ENCODE data around the gene NLK. TPM values are rescaled to one million over a fixed set of nuclear protein-coding genes. Genes with fewer than 3 reads are reported as not detected.

Gene NLK
- total and polyA plus RNA-seq, 2 of the 13 experiments (the other 11 are each of a cell fraction or from before 2014, with no cell fraction given) = 13.4 to 14.6 TPM

- POLR2A ChIA-PET = no interaction called here
Observed at GRCh38 chr17:28159004-28159403, 116.5 kb downstream of the NLK start.

GRCh38 chr17:28159924-28160323 is 117.4 kb downstream of the NLK start:
- no peak for TF ChIP-seq SYNCRIP (IDR thresholded peaks at IDR 0.05; ENCODE audit: insufficient read depth, low read depth, low read length)
- no peak for TF ChIP-seq GFI1 (CRISPR knock-in tag; IDR thresholded peaks at IDR 0.05; ENCODE audit: borderline replicate concordance)
- no peak for TF ChIP-seq NBN (conservative IDR thresholded peaks at IDR 0.05)
- no peak for TF ChIP-seq ZNF660 (CRISPR knock-in tag; IDR thresholded peaks at IDR 0.05; ENCODE audit: borderline replicate concordance, low read depth)
- FAIRE-seq = no peak
- H4K20me1 ChIP-seq (ENCODE audit: insufficient read depth, low read length) = no peaks in the 10 kb centered on the region
- peaks cover 5% of the 10 kb centered on the region; the same call in 1 of the 2 replicates for H3K4me1 ChIP-seq (ENCODE audit: insufficient read depth, low read length)
- no peaks in the 10 kb centered on the region; a peak in 1 of 5 replicates for H3K27me3 ChIP-seq (ENCODE audit: control insufficient read depth in 1 of 2, insufficient read depth in 2 of 2, low read length in 2 of 2)
- H3K4me2 ChIP-seq (ENCODE audit: low read depth, low read length) = no peak overlapping the region
- in situ Hi-C loops (cut with HindIII; ENCODE audit: extremely low pct_ligation_motif_present, low pct_unique_long_range_greater_than_20kb) (no loop called here), intact Hi-C loops (cut with micrococcal nuclease; ENCODE audit: unreplicated experiment) (no loop called here)
- DNase-seq (ENCODE audit: low spot score) = no peak
- ChIA-PET POLR2A (no interaction called here), CTCF (ENCODE audit: low intra/inter-chr PET ratio, low total read pairs) (no interaction called here)
- no peaks in the 10 kb centered on the region for H3K36me3 ChIP-seq (replicated peaks in 1 of 2; ENCODE audit: control insufficient read depth in 1 of 2, insufficient read depth in 2 of 2, low read length in 2 of 2)
- no peak overlapping the region for H2AFZ ChIP-seq (ENCODE audit: low read length)
- H3K79me2 ChIP-seq (ENCODE audit: insufficient read depth, low read length) = no peaks in the 10 kb centered on the region
- H3K4me3 ChIP-seq (replicated peaks in 1 of 3; ENCODE audit: insufficient read depth in 1 of 3, low read depth in 2 of 3, low read length in 3 of 3) = no peak overlapping the region
- WGBS (ENCODE audit: low lambda C conversion rate) = 94% methylated on average over 5 of the region's 5 CpGs
- H3K9ac ChIP-seq (ENCODE audit: insufficient read depth, low read depth, low read length) = no peak overlapping the region
- ATAC-seq = no peak
- BruUV-seq (replicated peaks) = no TSS peak
- H3K9me3 ChIP-seq (ENCODE audit: low read length) = no peaks in the 10 kb centered on the region
- H3K27ac ChIP-seq (ENCODE audit: extremely low read length, insufficient read depth, low read length) = no peak overlapping the region

More at GRCh38 chr17:28159004-28159403, 116.5 kb downstream of the NLK start:
- no peak overlapping the region for H3K4me3 ChIP-seq (replicated peaks in 1 of 3; ENCODE audit: insufficient read depth in 1 of 3, low read depth in 2 of 3, low read length in 3 of 3)
- FAIRE-seq (no peak), ATAC-seq (no peak), DNase-seq (ENCODE audit: low spot score) (no peak)
- in situ Hi-C loops (cut with HindIII; ENCODE audit: extremely low pct_ligation_motif_present, low pct_unique_long_range_greater_than_20kb) = no loop called here
- no peak overlapping the region for H3K9ac ChIP-seq (ENCODE audit: insufficient read depth, low read depth, low read length)
- no peak overlapping the region for H2AFZ ChIP-seq (ENCODE audit: low read length)
- no peaks in the 10 kb centered on the region; a peak in 1 of 5 replicates for H3K27me3 ChIP-seq (ENCODE audit: control insufficient read depth in 1 of 2, insufficient read depth in 2 of 2, low read length in 2 of 2)
- intact Hi-C loops (cut with micrococcal nuclease; ENCODE audit: unreplicated experiment) = no loop called here
- no peak overlapping the region for H3K27ac ChIP-seq (ENCODE audit: extremely low read length, insufficient read depth, low read length)
- H3K9me3 ChIP-seq (ENCODE audit: low read length) = no peaks in the 10 kb centered on the region
- WGBS (ENCODE audit: low lambda C conversion rate) = 97% methylated on average over 1 of the region's 1 CpG
- CTCF ChIA-PET (ENCODE audit: low intra/inter-chr PET ratio, low total read pairs) = no interaction called here
- H3K4me1 ChIP-seq (ENCODE audit: insufficient read depth, low read length) = peaks cover 5% of the 10 kb centered on the region; the same call in 1 of the 2 replicates
- no peaks in the 10 kb centered on the region for H3K79me2 ChIP-seq (ENCODE audit: insufficient read depth, low read length)
- TF ChIP-seq ZNF275 (CRISPR knock-in tag; IDR thresholded peaks at IDR 0.05; ENCODE audit: borderline replicate concordance) = no peak
- no peak for TF ChIP-seq ZNF460 (CRISPR knock-in tag; IDR thresholded peaks at IDR 0.05; ENCODE audit: borderline replicate concordance)
- TF ChIP-seq ASH2L (IDR thresholded peaks at IDR 0.05; ENCODE audit: insufficient read length, low read depth, low read length) = no peak
- TF ChIP-seq ZNF652 (CRISPR knock-in tag; IDR thresholded peaks at IDR 0.05; ENCODE audit: borderline replicate concordance, low read depth) = 0 out of 2 replicates have a peak, but pooled peaks have one; percentile 57
- BruUV-seq (replicated peaks) = no TSS peak
- H3K4me2 ChIP-seq (ENCODE audit: low read depth, low read length) = no peak overlapping the region
- H4K20me1 ChIP-seq (ENCODE audit: insufficient read depth, low read length) = no peaks in the 10 kb centered on the region
- H3K36me3 ChIP-seq (replicated peaks in 1 of 2; ENCODE audit: control insufficient read depth in 1 of 2, insufficient read depth in 2 of 2, low read length in 2 of 2) = no peaks in the 10 kb centered on the region
